DND-41 (cell line): Measurements from ENCODE around the gene LMX1B.

ENCODE experiments used
- EZH2 ChIP-seq: IDR thresholded peaks from 3 replicates; pipeline ENCODE4 v1.6.1; 2012; ENCODE audit warnings: borderline replicate concordance, low read depth, mild to moderate bottlenecking, moderate library complexity, low read length, inconsistent platforms; ENCODE audit not compliant: severe bottlenecking
- TF ChIP-seq, protein P1 (sequence below): IDR thresholded peaks from 2 replicates; pipeline ENCODE4 v1.5.1; 2012; ENCODE audit warnings: borderline replicate concordance, low read length, moderate library complexity, mild to moderate bottlenecking; ENCODE audit not compliant: poor library complexity, severe bottlenecking; ENCODE audit errors: extremely low read depth

DNA sequence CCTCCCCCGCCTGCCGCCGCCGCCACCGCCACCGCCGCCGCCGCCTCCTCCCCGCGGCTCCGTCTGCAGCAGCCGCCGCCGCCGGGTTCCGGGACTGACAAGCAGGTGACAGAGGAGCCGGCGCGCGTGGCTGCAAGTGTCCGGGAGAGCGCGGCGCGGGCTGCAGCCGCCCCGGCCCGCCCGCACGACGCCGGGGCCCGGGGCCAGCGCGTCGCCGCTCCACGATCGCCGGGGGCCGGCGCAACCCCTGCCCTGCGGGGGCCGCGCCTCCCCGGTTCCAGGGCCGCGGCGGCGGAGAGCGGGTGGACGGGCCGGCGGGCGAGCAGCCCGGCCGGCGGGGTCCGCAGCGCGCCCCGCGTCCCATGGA is 343 bp downstream of the LMX1B start:
- TF ChIP-seq, protein P1, sequence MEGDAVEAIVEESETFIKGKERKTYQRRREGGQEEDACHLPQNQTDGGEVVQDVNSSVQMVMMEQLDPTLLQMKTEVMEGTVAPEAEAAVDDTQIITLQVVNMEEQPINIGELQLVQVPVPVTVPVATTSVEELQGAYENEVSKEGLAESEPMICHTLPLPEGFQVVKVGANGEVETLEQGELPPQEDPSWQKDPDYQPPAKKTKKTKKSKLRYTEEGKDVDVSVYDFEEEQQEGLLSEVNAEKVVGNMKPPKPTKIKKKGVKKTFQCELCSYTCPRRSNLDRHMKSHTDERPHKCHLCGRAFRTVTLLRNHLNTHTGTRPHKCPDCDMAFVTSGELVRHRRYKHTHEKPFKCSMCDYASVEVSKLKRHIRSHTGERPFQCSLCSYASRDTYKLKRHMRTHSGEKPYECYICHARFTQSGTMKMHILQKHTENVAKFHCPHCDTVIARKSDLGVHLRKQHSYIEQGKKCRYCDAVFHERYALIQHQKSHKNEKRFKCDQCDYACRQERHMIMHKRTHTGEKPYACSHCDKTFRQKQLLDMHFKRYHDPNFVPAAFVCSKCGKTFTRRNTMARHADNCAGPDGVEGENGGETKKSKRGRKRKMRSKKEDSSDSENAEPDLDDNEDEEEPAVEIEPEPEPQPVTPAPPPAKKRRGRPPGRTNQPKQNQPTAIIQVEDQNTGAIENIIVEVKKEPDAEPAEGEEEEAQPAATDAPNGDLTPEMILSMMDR: no peak
- no peak for TF ChIP-seq EZH2
